ENCODE results near the gene RFLNA.

RFLNA gene

GRCh38 chr12:124289634-124290600 is 5.0 kb upstream of the RFLNA start:
- 55% methylated on average over 21 of the region's 21 CpGs for WGBS
- H4K8ac ChIP-seq (ENCODE audit: low read length): no peak overlapping the region
- peaks cover 2% of the 10 kb centered on the region for H3K9me3 ChIP-seq (ENCODE audit: control insufficient read depth, low read length)
- DNase-seq: peak; percentile 84
- H2BK12ac ChIP-seq (ENCODE audit: low read length in 2 of 2): no peak overlapping the region
- H3K4me3 ChIP-seq (ENCODE audit: insufficient read depth in 1 of 2, low read depth in 1 of 2, low read length in 2 of 2): no peak overlapping the region
- H2BK120ac ChIP-seq (ENCODE audit: low read depth, low read length): no peak overlapping the region
- H3K14ac ChIP-seq (ENCODE audit: low read length in 2 of 2): peak overlapping the region in 1 of 2 experiments; percentile 19
- H3K27ac ChIP-seq (ENCODE audit: low read length, poor library complexity, severe bottlenecking): peak overlapping the region; percentile 4
- peaks cover 17% of the 10 kb centered on the region for H3K4me1 ChIP-seq (ENCODE audit: control insufficient read depth, insufficient read depth, low read depth, low read length)
- peak overlapping the region in 1 of 2 experiments; percentile 50 for H3K18ac ChIP-seq (ENCODE audit: low read depth in 1 of 2, low read length in 2 of 2)
- H4K91ac ChIP-seq (ENCODE audit: low read length): peak overlapping the region; percentile 54
- peaks cover 30 to 56% of the 10 kb centered on the region in 2 experiments for H3K27me3 ChIP-seq (ENCODE audit: control insufficient read depth in 1 of 2, insufficient read depth in 1 of 2, low read length in 2 of 2)
- peak overlapping the region; percentile 11 for H2BK5ac ChIP-seq (ENCODE audit: low read depth, low read length, poor library complexity, severe bottlenecking)
- H3K9ac ChIP-seq (ENCODE audit: low read length): no peak overlapping the region
- H2BK15ac ChIP-seq (ENCODE audit: low read depth, poor library complexity, severe bottlenecking): no peak overlapping the region
- H3K4me2 ChIP-seq (ENCODE audit: low read length, poor library complexity, severe bottlenecking): peak overlapping the region; percentile 8
- H3K4ac ChIP-seq (ENCODE audit: low read depth in 1 of 2, low read length in 2 of 2): no peak overlapping the region
- no peaks in the 10 kb centered on the region for H3K79me1 ChIP-seq (replicated peaks; ENCODE audit: low read length, poor library complexity, severe bottlenecking)
- no peak overlapping the region for H2AFZ ChIP-seq (ENCODE audit: low read depth, low read length)
- H3K23ac ChIP-seq (ENCODE audit: low read length in 2 of 2): no peak overlapping the region
- no peaks in the 10 kb centered on the region for H3K36me3 ChIP-seq (ENCODE audit: control insufficient read depth in 1 of 2, insufficient read depth in 2 of 2, low read depth in 1 of 2, low read length in 2 of 2)
- H2AK5ac ChIP-seq (ENCODE audit: low read length, severe bottlenecking): peak overlapping the region; percentile 18

GRCh38 chr12:124292385-124292784 is 2.5 kb upstream of the RFLNA start:
- H3K36me3 ChIP-seq (ENCODE audit: control insufficient read depth in 1 of 2, insufficient read depth in 2 of 2, low read depth in 1 of 2, low read length in 2 of 2): no peaks in the 10 kb centered on the region
- no peaks in the 10 kb centered on the region for H3K79me1 ChIP-seq (replicated peaks; ENCODE audit: low read length, poor library complexity, severe bottlenecking)
- 60% methylated on average over 6 of the region's 6 CpGs for WGBS
- no peak overlapping the region for H2AK5ac ChIP-seq (ENCODE audit: low read length, severe bottlenecking)
- peaks cover 22% of the 10 kb centered on the region for H3K4me1 ChIP-seq (ENCODE audit: control insufficient read depth, insufficient read depth, low read depth, low read length)
- H3K27ac ChIP-seq (ENCODE audit: low read length, poor library complexity, severe bottlenecking): no peak overlapping the region
- no peak overlapping the region for H2BK120ac ChIP-seq (ENCODE audit: low read depth, low read length)
- peak overlapping the region; percentile 34 for H2BK15ac ChIP-seq (ENCODE audit: low read depth, poor library complexity, severe bottlenecking)
- no peak overlapping the region for H4K8ac ChIP-seq (ENCODE audit: low read length)
- H3K23ac ChIP-seq (ENCODE audit: low read length in 2 of 2): no peak overlapping the region
- H3K4me2 ChIP-seq (ENCODE audit: low read length, poor library complexity, severe bottlenecking): no peak overlapping the region
- H3K14ac ChIP-seq (ENCODE audit: low read length in 2 of 2): no peak overlapping the region
- no peak overlapping the region for H3K4ac ChIP-seq (ENCODE audit: low read depth in 1 of 2, low read length in 2 of 2)
- no peak overlapping the region for H3K9ac ChIP-seq (ENCODE audit: low read length)
- H3K9me3 ChIP-seq (ENCODE audit: control insufficient read depth, low read length): no peaks in the 10 kb centered on the region
- no peak overlapping the region for H3K4me3 ChIP-seq (ENCODE audit: insufficient read depth in 1 of 2, low read depth in 1 of 2, low read length in 2 of 2)
- H2BK12ac ChIP-seq (ENCODE audit: low read length in 2 of 2): no peak overlapping the region
- no peak overlapping the region for H3K18ac ChIP-seq (ENCODE audit: low read depth in 1 of 2, low read length in 2 of 2)
- DNase-seq: no peak
- H4K91ac ChIP-seq (ENCODE audit: low read length): no peak overlapping the region
- H2AFZ ChIP-seq (ENCODE audit: low read depth, low read length): no peak overlapping the region
- H2BK5ac ChIP-seq (ENCODE audit: low read depth, low read length, poor library complexity, severe bottlenecking): no peak overlapping the region
- H3K27me3 ChIP-seq (ENCODE audit: control insufficient read depth in 1 of 2, insufficient read depth in 1 of 2, low read length in 2 of 2): peaks cover 42 to 67% of the 10 kb centered on the region in 2 experiments

GRCh38 chr12:124293286-124294003 is 1.4 kb upstream of the RFLNA start:
- Histone ChIP-seq H3K79me1 (replicated peaks; ENCODE audit: low read length, poor library complexity, severe bottlenecking) (no peaks in the 10 kb centered on the region), H3K4me1 (ENCODE audit: control insufficient read depth, insufficient read depth, low read depth, low read length) (peaks cover 22% of the 10 kb centered on the region), H3K9me3 (ENCODE audit: control insufficient read depth, low read length) (no peaks in the 10 kb centered on the region), H2AFZ (ENCODE audit: low read depth, low read length) (no peak overlapping the region), H3K4ac (ENCODE audit: low read depth in 1 of 2, low read length in 2 of 2) (no peak overlapping the region), H2BK120ac (ENCODE audit: low read depth, low read length) (no peak overlapping the region), H3K18ac (ENCODE audit: low read depth in 1 of 2, low read length in 2 of 2) (peak overlapping the region in 1 of 2 experiments; percentile 35), H3K23ac (ENCODE audit: low read length in 2 of 2) (no peak overlapping the region), H3K4me3 (ENCODE audit: insufficient read depth in 1 of 2, low read depth in 1 of 2, low read length in 2 of 2) (no peak overlapping the region), H3K9ac (ENCODE audit: low read length) (no peak overlapping the region), H3K4me2 (ENCODE audit: low read length, poor library complexity, severe bottlenecking) (no peak overlapping the region), H2BK5ac (ENCODE audit: low read depth, low read length, poor library complexity, severe bottlenecking) (no peak overlapping the region), H2BK15ac (ENCODE audit: low read depth, poor library complexity, severe bottlenecking) (no peak overlapping the region), H3K27me3 (ENCODE audit: control insufficient read depth in 1 of 2, insufficient read depth in 1 of 2, low read length in 2 of 2) (peaks cover 47 to 67% of the 10 kb centered on the region in 2 experiments), H4K91ac (ENCODE audit: low read length) (no peak overlapping the region), H3K14ac (ENCODE audit: low read length in 2 of 2) (no peak overlapping the region), H4K8ac (ENCODE audit: low read length) (no peak overlapping the region), H3K27ac (ENCODE audit: low read length, poor library complexity, severe bottlenecking) (no peak overlapping the region), H2AK5ac (ENCODE audit: low read length, severe bottlenecking) (no peak overlapping the region), H3K36me3 (ENCODE audit: control insufficient read depth in 1 of 2, insufficient read depth in 2 of 2, low read depth in 1 of 2, low read length in 2 of 2) (no peaks in the 10 kb centered on the region), H2BK12ac (ENCODE audit: low read length in 2 of 2) (no peak overlapping the region)
- no peak for DNase-seq
- WGBS: 80% methylated on average over 12 of the region's 12 CpGs

All from mesenchymal stem cell (in vitro differentiated cells and primary cell).